Cardiac muscle cell (in vitro differentiated cells and primary cell): Measurements from ENCODE around the gene THADA. TPM values are rescaled to one million over a fixed set of nuclear protein-coding genes. Genes with fewer than 3 reads are reported as not detected.
A peak's percentile ranks its signal among the peaks of the same experiment; 100 is the strongest.

Experiments used
- DNase-seq, 2 donors: peaks; one replicate each; pipeline versions ENCODE4 v3.0.0 to v3.0.0-alpha.2; 2010 to 2017; ENCODE audit warnings: low read depth in 1 of 2, low spot score in 1 of 2
- H3K27ac ChIP-seq: fragments of 200-600 bp; sonication (generic); 2 replicates; pipeline ENCODE4 v1.5.1; 2016
- H3K27me3 ChIP-seq: fragments of 200-600 bp; sonication (generic); 2 replicates; pipeline ENCODE4 v1.6.0; 2016; ENCODE audit warnings: control low read depth
- H3K36me3 ChIP-seq: fragments of 200-600 bp; sonication (generic); 2 replicates; pipeline ENCODE4 v1.5.1; 2016; ENCODE audit warnings: control low read depth
- H3K4me1 ChIP-seq: fragments of 200-600 bp; sonication (generic); 2 replicates; pipeline ENCODE4 v1.8.1; 2017; ENCODE audit warnings: low read depth, mild to moderate bottlenecking, mixed run types
- H3K4me3 ChIP-seq: fragments of 200-600 bp; sonication (generic); 2 replicates; pipeline ENCODE4 v1.5.1; 2016; ENCODE audit warnings: mild to moderate bottlenecking
- H3K9me3 ChIP-seq: fragments of 200-600 bp; sonication (generic); 2 replicates; pipeline ENCODE4 v1.5.1; 2017; ENCODE audit warnings: low read depth, mild to moderate bottlenecking, control low read depth
- polyA plus RNA-seq: library from polyadenylated mRNA; unstranded; fragments of >200 nt; fragmentation: Nextera tagmentation; extraction: Ambion mirVana; gene quantifications from 2 replicates; pipeline ENCODE4 v1.2.1, GENCODE V29; 2016
- total RNA-seq: library from RNA; depleted of rRNA; stranded (reverse); fragments of >200 nt; gene quantifications from 2 replicates; pipeline ENCODE4 v1.2.3, GENCODE V29; 2016
- TF ChIP-seq, protein P1 (sequence below): IDR thresholded peaks from 2 replicates; pipeline ENCODE4 v1.5.1; 2012; ENCODE audit warnings: low read depth, mild to moderate bottlenecking, low read length

THADA gene
- total and polyA plus RNA-seq, 2 experiments from 2014 or later = 11.9 to 17.3 TPM

- Histone ChIP-seq H3K27ac (peak overlapping the region; percentile 93), H3K4me3 (no peak overlapping the region), H3K27me3 (no peaks in the 10 kb centered on the region), H3K4me1 (peaks cover 43% of the 10 kb centered on the region), H3K36me3 (no peaks in the 10 kb centered on the region), H3K9me3 (no peaks in the 10 kb centered on the region)
- TF ChIP-seq, protein P1, sequence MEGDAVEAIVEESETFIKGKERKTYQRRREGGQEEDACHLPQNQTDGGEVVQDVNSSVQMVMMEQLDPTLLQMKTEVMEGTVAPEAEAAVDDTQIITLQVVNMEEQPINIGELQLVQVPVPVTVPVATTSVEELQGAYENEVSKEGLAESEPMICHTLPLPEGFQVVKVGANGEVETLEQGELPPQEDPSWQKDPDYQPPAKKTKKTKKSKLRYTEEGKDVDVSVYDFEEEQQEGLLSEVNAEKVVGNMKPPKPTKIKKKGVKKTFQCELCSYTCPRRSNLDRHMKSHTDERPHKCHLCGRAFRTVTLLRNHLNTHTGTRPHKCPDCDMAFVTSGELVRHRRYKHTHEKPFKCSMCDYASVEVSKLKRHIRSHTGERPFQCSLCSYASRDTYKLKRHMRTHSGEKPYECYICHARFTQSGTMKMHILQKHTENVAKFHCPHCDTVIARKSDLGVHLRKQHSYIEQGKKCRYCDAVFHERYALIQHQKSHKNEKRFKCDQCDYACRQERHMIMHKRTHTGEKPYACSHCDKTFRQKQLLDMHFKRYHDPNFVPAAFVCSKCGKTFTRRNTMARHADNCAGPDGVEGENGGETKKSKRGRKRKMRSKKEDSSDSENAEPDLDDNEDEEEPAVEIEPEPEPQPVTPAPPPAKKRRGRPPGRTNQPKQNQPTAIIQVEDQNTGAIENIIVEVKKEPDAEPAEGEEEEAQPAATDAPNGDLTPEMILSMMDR = no peak
- DNase-seq = peak in 1 of 2 donors; percentile 24
Measured at GRCh38 chr2:43333101-43333655, 262.7 kb downstream of the THADA start.

DNA sequence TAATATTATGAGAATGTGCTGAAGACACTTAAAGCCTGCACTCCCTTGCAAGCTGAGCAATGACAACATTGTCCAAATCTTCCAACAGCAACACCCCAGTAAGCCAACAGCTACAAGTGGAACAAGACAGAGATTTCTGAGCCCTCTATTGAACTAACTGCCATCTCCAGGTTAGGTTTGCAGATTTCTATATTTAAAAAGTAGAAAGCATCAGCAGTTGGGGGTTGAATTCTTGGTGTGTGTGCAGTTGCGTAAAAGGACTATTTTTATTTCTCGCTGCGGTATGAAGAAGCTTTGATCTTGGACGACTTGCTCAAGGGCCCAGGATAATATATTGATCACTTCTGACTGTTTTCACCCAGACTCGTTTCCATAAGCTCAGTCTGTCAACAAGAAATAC is 263.2 kb downstream of the THADA start:
- Histone ChIP-seq H3K27me3 (no peaks in the 10 kb centered on the region), H3K4me3 (no peak overlapping the region), H3K36me3 (no peaks in the 10 kb centered on the region), H3K4me1 (peaks cover 43% of the 10 kb centered on the region), H3K27ac (peak overlapping the region; percentile 93), H3K9me3 (no peaks in the 10 kb centered on the region)
- DNase-seq = peak in 1 of 2 donors; percentile 64
- TF ChIP-seq, protein P1 = no peak

- peak overlapping the region; percentile 93 for H3K27ac ChIP-seq
- no peak overlapping the region for H3K4me3 ChIP-seq
- no peaks in the 10 kb centered on the region for H3K27me3 ChIP-seq
- no peaks in the 10 kb centered on the region for H3K36me3 ChIP-seq
- peak; percentile 76 to 90 for DNase-seq
- peaks cover 43% of the 10 kb centered on the region for H3K4me1 ChIP-seq
- no peaks in the 10 kb centered on the region for H3K9me3 ChIP-seq
- TF ChIP-seq, protein P1 = no peak
Measured at GRCh38 chr2:43331422-43331821, 264.4 kb downstream of the THADA start.

GRCh38 chr2:43329637-43330036 is 266.2 kb downstream of the THADA start:
- H3K36me3 ChIP-seq = no peaks in the 10 kb centered on the region
- no peak for DNase-seq
- TF ChIP-seq, protein P1 = no peak
- no peaks in the 10 kb centered on the region for H3K27me3 ChIP-seq
- H3K4me3 ChIP-seq = no peak overlapping the region
- H3K27ac ChIP-seq = no peak overlapping the region
- peaks cover 43% of the 10 kb centered on the region for H3K4me1 ChIP-seq
- no peaks in the 10 kb centered on the region for H3K9me3 ChIP-seq

- TF ChIP-seq, protein P1 = no peak
- Histone ChIP-seq H3K36me3 (no peaks in the 10 kb centered on the region), H3K9me3 (no peaks in the 10 kb centered on the region), H3K27me3 (no peaks in the 10 kb centered on the region), H3K4me1 (peaks cover 42% of the 10 kb centered on the region), H3K27ac (no peak overlapping the region), H3K4me3 (no peak overlapping the region)
- no peak for DNase-seq
Measured at GRCh38 chr2:43328832-43329231, 267.0 kb downstream of the THADA start.
